ENCODE results near the gene CRACR2A. TPM values are rescaled to one million over a fixed set of nuclear protein-coding genes. Genes with fewer than 3 reads are reported as not detected.

Gene CRACR2A
- polyA plus RNA-seq, 1 donor from 2014 or later: 2.1 TPM

- Histone ChIP-seq H3K4me2 (ENCODE audit: low read length) (peak overlapping the region; percentile 6), H3F3A (ENCODE audit: insufficient read depth, low read length, poor library complexity, severe bottlenecking) (no peaks in the 10 kb centered on the region), H2AFZ (ENCODE audit: low read depth, low read length) (peak overlapping the region; percentile 37), H3K4me3 (ENCODE audit: low read length) (no peak overlapping the region), H3K9ac (ENCODE audit: low read length) (peak overlapping the region; percentile 8), H3K36me3 (ENCODE audit: insufficient read depth, low read length) (no peaks in the 10 kb centered on the region), H3K79me2 (replicated peaks; ENCODE audit: insufficient read depth, low read length) (no peaks in the 10 kb centered on the region), H3K9me3 (ENCODE audit: low read length) (no peaks in the 10 kb centered on the region), H4K20me1 (ENCODE audit: insufficient read depth) (no peaks in the 10 kb centered on the region), H3K27ac (ENCODE audit: low read length) (peak overlapping the region; percentile 48), H3K27me3 (ENCODE audit: insufficient read depth, low read depth, low read length) (no peaks in the 10 kb centered on the region), H3K9me2 (ENCODE audit: insufficient read depth, low read length) (no peaks in the 10 kb centered on the region)
- TF ChIP-seq SMC3 (conservative IDR thresholded peaks at IDR 0.05; ENCODE audit: poor library complexity) (peak; percentile 71), CTCF (IDR thresholded peaks at IDR 0.05; ENCODE audit: poor library complexity, severe bottlenecking) (peak; percentile 62), EZH2 (IDR thresholded peaks at IDR 0.05; ENCODE audit: borderline replicate concordance, insufficient read depth, low read length, poor library complexity, severe bottlenecking) (no peak), RAD21 (conservative IDR thresholded peaks at IDR 0.05) (peak; percentile 69)
These were observed 71.9 kb downstream of the CRACR2A start for GRCh38 chr12:3680919-3681594.

GRCh38 chr12:3679831-3680230 is 73.1 kb downstream of the CRACR2A start:
- no peak overlapping the region for H3K4me3 ChIP-seq (ENCODE audit: low read length)
- H3K36me3 ChIP-seq (ENCODE audit: insufficient read depth, low read length): no peaks in the 10 kb centered on the region
- no peak overlapping the region for H2AFZ ChIP-seq (ENCODE audit: low read depth, low read length)
- TF ChIP-seq SMC3 (conservative IDR thresholded peaks at IDR 0.05; ENCODE audit: poor library complexity): no peak
- TF ChIP-seq MXI1 (conservative IDR thresholded peaks at IDR 0.05; ENCODE audit: poor library complexity, severe bottlenecking): no peak
- no peak for TF ChIP-seq EZH2 (IDR thresholded peaks at IDR 0.05; ENCODE audit: borderline replicate concordance, insufficient read depth, low read length, poor library complexity, severe bottlenecking)
- TF ChIP-seq EP300 (conservative IDR thresholded peaks at IDR 0.05; ENCODE audit: poor library complexity, severe bottlenecking): no peak
- TF ChIP-seq RAD21 (conservative IDR thresholded peaks at IDR 0.05): no peak
- no peak for TF ChIP-seq CTCF (IDR thresholded peaks at IDR 0.05; ENCODE audit: poor library complexity, severe bottlenecking)
- no peak for TF ChIP-seq TAF1 (IDR thresholded peaks at IDR 0.05; ENCODE audit: low read depth)
- no peaks in the 10 kb centered on the region for H3K9me2 ChIP-seq (ENCODE audit: insufficient read depth, low read length)
- H3F3A ChIP-seq (ENCODE audit: insufficient read depth, low read length, poor library complexity, severe bottlenecking): no peaks in the 10 kb centered on the region
- H3K4me2 ChIP-seq (ENCODE audit: low read length): no peak overlapping the region
- no peak overlapping the region for H3K27ac ChIP-seq (ENCODE audit: low read length)
- no peaks in the 10 kb centered on the region for H3K27me3 ChIP-seq (ENCODE audit: insufficient read depth, low read depth, low read length)
- H3K9ac ChIP-seq (ENCODE audit: low read length): no peak overlapping the region
- H3K79me2 ChIP-seq (replicated peaks; ENCODE audit: insufficient read depth, low read length): no peaks in the 10 kb centered on the region
- no peaks in the 10 kb centered on the region for H3K9me3 ChIP-seq (ENCODE audit: low read length)
- no peaks in the 10 kb centered on the region for H4K20me1 ChIP-seq (ENCODE audit: insufficient read depth)

GRCh38 chr12:3677609-3678008 is 75.3 kb downstream of the CRACR2A start:
- Histone ChIP-seq H2AFZ (ENCODE audit: low read depth, low read length) (no peak overlapping the region), H3K36me3 (ENCODE audit: insufficient read depth, low read length) (no peaks in the 10 kb centered on the region), H4K20me1 (ENCODE audit: insufficient read depth) (no peaks in the 10 kb centered on the region), H3K27me3 (ENCODE audit: insufficient read depth, low read depth, low read length) (no peaks in the 10 kb centered on the region), H3K9me3 (ENCODE audit: low read length) (no peaks in the 10 kb centered on the region), H3K4me3 (ENCODE audit: low read length) (no peak overlapping the region), H3K27ac (ENCODE audit: low read length) (no peak overlapping the region), H3K4me2 (ENCODE audit: low read length) (no peak overlapping the region), H3F3A (ENCODE audit: insufficient read depth, low read length, poor library complexity, severe bottlenecking) (no peaks in the 10 kb centered on the region), H3K9me2 (ENCODE audit: insufficient read depth, low read length) (no peaks in the 10 kb centered on the region), H3K79me2 (replicated peaks; ENCODE audit: insufficient read depth, low read length) (no peaks in the 10 kb centered on the region), H3K9ac (ENCODE audit: low read length) (no peak overlapping the region)
- no peak for TF ChIP-seq EZH2 (IDR thresholded peaks at IDR 0.05; ENCODE audit: borderline replicate concordance, insufficient read depth, low read length, poor library complexity, severe bottlenecking)
- TF ChIP-seq MXI1 (conservative IDR thresholded peaks at IDR 0.05; ENCODE audit: poor library complexity, severe bottlenecking): no peak
- no peak for TF ChIP-seq CTCF (IDR thresholded peaks at IDR 0.05; ENCODE audit: poor library complexity, severe bottlenecking)
- no peak for TF ChIP-seq TAF1 (IDR thresholded peaks at IDR 0.05; ENCODE audit: low read depth)

All from neural cell (in vitro differentiated cells).